Measurements from ENCODE around the gene MYH16. TPM values are rescaled to one million over a fixed set of nuclear protein-coding genes. Genes with fewer than 3 reads are reported as not detected.

Gene MYH16
- total and polyA plus RNA-seq, 12 donors, result 0.03 to 0.28 TPM; not detected in 10

DNA sequence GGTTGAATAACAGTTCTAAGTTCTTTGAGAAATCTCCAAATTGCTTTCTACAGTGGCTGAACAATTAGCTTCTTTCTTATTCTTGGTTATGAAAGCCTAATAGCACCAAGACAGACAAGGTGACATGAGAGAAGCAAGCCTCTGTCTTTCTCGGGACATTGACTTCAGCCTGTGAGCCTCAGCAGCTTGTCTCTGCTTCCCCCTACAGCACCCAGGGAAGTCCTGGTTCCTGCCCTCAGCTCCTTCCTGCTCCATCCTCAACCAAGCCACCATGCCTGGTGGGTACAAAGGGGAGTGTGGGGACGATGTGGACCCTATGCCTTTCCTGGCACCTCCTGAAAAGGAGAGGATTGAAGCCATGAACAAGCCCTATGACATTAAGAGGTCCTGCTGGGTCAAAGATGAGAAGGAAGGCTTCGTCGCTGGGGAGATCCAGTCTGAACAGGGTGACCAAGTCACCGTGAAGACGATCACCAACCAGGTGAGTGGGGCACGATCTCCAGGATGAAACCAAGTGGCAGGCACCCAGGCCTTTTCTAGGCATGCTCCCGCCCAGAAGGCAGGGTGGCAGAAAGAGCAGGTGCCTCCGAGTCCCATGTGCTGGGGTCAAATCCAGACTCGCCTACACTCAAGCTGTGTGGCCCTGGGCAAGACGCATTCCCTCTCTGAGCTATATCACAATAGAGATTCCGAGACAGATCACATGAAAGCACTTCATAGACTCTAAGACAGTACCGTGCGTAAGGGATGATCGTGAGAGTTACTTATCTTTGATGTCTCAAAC lies 33.9 kb upstream of the MYH16 start:
- no peak for DNase-seq
- H3K36me3 ChIP-seq (replicated peaks in 1 of 2), result no peaks in the 10 kb centered on the region
- no peaks in the 10 kb centered on the region for H3K4me1 ChIP-seq (replicated peaks in 1 of 2)
- intact Hi-C loops (cut with DNase I), result no loop called here
- no peak overlapping the region for H3K4me3 ChIP-seq
- no peaks in the 10 kb centered on the region for H3K27me3 ChIP-seq
- no peak overlapping the region for H3K27ac ChIP-seq
- WGBS, 4 donors, result 79 to 84% (median 82%) methylated on average over 12 to 15 of the region's 15 CpGs
- no peaks in the 10 kb centered on the region for H3K9me3 ChIP-seq (replicated peaks in 1 of 3)
- TF ChIP-seq, protein P1, sequence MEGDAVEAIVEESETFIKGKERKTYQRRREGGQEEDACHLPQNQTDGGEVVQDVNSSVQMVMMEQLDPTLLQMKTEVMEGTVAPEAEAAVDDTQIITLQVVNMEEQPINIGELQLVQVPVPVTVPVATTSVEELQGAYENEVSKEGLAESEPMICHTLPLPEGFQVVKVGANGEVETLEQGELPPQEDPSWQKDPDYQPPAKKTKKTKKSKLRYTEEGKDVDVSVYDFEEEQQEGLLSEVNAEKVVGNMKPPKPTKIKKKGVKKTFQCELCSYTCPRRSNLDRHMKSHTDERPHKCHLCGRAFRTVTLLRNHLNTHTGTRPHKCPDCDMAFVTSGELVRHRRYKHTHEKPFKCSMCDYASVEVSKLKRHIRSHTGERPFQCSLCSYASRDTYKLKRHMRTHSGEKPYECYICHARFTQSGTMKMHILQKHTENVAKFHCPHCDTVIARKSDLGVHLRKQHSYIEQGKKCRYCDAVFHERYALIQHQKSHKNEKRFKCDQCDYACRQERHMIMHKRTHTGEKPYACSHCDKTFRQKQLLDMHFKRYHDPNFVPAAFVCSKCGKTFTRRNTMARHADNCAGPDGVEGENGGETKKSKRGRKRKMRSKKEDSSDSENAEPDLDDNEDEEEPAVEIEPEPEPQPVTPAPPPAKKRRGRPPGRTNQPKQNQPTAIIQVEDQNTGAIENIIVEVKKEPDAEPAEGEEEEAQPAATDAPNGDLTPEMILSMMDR (IDR thresholded peaks at IDR 0.05), result no peak
- TF ChIP-seq POLR2A (IDR thresholded peaks at IDR 0.05), result no peak

DNA sequence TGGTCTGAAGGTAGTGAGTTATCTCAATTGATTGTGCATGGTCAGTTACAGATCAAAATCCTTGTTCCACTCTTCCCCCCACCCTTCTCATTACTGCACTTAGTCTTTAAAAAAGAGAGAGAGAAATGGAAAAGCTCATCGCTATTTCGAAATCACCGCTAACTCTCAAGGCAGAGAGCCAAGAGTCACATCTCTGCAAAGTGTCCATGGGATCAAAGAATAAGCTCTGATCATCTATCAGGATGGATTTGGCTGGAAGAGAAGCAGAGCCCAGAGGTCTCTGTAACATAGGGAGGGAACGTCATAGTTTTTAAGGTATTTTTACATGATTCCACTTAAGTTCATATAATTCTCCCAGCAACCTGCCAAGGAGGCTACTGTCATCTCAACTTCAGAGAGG lies 30.0 kb upstream of the MYH16 start:
- Histone ChIP-seq H3K36me3 (replicated peaks in 1 of 2) (no peaks in the 10 kb centered on the region), H3K4me3 (no peak overlapping the region), H3K27ac (no peak overlapping the region), H3K9me3 (replicated peaks in 1 of 3) (no peaks in the 10 kb centered on the region), H3K27me3 (no peaks in the 10 kb centered on the region), H3K4me1 (replicated peaks in 1 of 2) (no peaks in the 10 kb centered on the region)
- TF ChIP-seq, protein P1 (IDR thresholded peaks at IDR 0.05), result no peak
- no peak for TF ChIP-seq POLR2A (IDR thresholded peaks at IDR 0.05)
- DNase-seq, result no peak
- intact Hi-C loops (cut with DNase I), result no loop called here
- WGBS, 4 donors, result 68 to 73% (median 71%) methylated on average over 4 of the region's 4 CpGs

DNA sequence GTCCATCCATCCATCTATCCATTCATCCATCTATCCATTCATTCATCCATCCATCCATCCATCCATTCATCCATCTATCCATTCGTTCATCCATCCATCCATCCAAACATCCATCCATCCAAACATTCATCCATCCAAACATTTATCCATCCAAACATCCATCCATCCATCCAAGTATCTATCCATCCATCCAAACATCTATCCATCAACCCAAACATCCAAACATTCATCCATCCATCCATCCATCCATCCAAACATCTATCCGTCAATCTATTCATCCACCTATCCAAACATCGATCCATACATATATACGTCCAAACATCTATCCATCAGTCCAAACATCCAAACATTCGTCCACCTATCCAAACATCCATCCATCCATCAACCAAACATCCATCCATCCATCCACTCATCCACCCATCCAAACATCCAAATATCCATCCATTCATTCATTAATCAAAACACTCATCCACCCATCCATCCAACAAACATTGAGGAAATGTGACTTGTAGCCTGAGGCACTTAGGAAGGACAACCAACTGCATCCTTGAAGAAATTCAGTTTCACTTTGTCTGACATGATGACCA lies 28.8 kb upstream of the MYH16 start:
- Histone ChIP-seq H3K9me3 (replicated peaks in 1 of 3) (no peaks in the 10 kb centered on the region), H3K36me3 (replicated peaks in 1 of 2) (no peaks in the 10 kb centered on the region), H3K27ac (no peak overlapping the region), H3K27me3 (no peaks in the 10 kb centered on the region), H3K4me3 (no peak overlapping the region), H3K4me1 (replicated peaks in 1 of 2) (no peaks in the 10 kb centered on the region)
- TF ChIP-seq, protein P1 (IDR thresholded peaks at IDR 0.05), result no peak
- no peak for TF ChIP-seq POLR2A (IDR thresholded peaks at IDR 0.05)
- no peak for DNase-seq
- intact Hi-C loops (cut with DNase I), result no loop called here
- WGBS, 4 donors, result 83 to 87% (median 85%) methylated on average over 5 of the region's 5 CpGs

DNA sequence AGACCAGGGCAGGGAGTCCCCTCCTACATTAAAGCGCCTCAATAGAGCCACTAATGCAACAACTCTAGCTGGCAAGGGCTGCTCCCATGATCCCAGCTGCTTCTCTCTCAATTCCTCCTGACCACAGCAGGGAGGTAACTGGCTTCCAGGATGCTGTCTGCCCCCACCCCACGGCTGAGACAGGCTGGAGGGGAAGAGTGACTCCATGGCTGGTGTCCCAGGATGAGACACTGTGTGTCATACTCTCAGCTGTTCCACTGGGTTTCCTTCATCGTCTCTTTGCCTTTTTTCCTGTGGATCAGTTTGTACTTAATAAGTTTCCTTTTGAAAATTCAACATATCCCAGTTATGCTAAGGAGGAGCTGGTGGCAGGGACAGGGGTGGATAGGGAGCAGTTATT lies 27.7 kb upstream of the MYH16 start:
- H3K4me3 ChIP-seq, result no peak overlapping the region
- no peaks in the 10 kb centered on the region for H3K36me3 ChIP-seq (replicated peaks in 1 of 2)
- H3K9me3 ChIP-seq (replicated peaks in 1 of 3), result no peaks in the 10 kb centered on the region
- TF ChIP-seq, protein P1 (IDR thresholded peaks at IDR 0.05), result no peak
- TF ChIP-seq POLR2A (IDR thresholded peaks at IDR 0.05), result no peak
- no peak overlapping the region for H3K27ac ChIP-seq
- no peaks in the 10 kb centered on the region for H3K4me1 ChIP-seq (replicated peaks in 1 of 2)
- DNase-seq, result no peak
- intact Hi-C loops (cut with DNase I), result no loop called here
- 53 to 77% (median 61%) methylated on average over 2 to 3 of the region's 3 CpGs for WGBS, 4 donors
- H3K27me3 ChIP-seq, result no peaks in the 10 kb centered on the region

All from adrenal gland (tissue), 12 donors.